Loucy (cell line): ENCODE data around the gene THSD7A.

Experiments
- EZH2phosphoT487 ChIP-seq: fragments of 200-600 bp; IDR thresholded peaks from 2 replicates; pipeline ENCODE4 v1.6.1; 2018; ENCODE audit warnings: antibody characterized with exemption, mild to moderate bottlenecking, moderate library complexity, borderline replicate concordance
- TF ChIP-seq, protein P1 (sequence below): fragments of 200-600 bp; sonication (generic); conservative IDR thresholded peaks from 2 replicates; pipeline ENCODE4 v1.5.1; 2014; ENCODE audit warnings: mild to moderate bottlenecking, antibody characterized with exemption, low read length

DNA sequence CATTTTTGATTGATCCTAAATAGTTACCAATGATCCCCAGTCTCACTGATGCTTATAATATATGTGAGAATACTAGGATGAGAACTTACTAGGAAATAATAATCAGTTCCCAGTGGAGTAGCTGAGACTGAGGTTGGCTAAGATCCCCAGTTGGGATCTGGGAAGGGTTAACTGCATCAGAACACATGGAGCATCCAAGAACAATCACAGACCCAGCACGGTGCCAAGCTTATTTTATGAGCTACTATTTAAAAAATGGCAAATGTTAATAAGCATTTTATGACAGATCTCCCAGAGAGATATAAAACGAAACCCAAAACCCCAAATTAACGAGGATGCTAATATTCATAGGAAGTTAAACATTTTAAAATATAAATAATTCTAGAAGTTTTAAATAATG lies 379.5 kb downstream of the THSD7A start:
- TF ChIP-seq, protein P1, sequence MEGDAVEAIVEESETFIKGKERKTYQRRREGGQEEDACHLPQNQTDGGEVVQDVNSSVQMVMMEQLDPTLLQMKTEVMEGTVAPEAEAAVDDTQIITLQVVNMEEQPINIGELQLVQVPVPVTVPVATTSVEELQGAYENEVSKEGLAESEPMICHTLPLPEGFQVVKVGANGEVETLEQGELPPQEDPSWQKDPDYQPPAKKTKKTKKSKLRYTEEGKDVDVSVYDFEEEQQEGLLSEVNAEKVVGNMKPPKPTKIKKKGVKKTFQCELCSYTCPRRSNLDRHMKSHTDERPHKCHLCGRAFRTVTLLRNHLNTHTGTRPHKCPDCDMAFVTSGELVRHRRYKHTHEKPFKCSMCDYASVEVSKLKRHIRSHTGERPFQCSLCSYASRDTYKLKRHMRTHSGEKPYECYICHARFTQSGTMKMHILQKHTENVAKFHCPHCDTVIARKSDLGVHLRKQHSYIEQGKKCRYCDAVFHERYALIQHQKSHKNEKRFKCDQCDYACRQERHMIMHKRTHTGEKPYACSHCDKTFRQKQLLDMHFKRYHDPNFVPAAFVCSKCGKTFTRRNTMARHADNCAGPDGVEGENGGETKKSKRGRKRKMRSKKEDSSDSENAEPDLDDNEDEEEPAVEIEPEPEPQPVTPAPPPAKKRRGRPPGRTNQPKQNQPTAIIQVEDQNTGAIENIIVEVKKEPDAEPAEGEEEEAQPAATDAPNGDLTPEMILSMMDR: no peak
- TF ChIP-seq EZH2phosphoT487: no peak
